GM23248 (cell line): ENCODE measurements around the gene FOLR1. TPM values are rescaled to one million over a fixed set of nuclear protein-coding genes. Genes with fewer than 3 reads are reported as not detected.

Experiments used
- DNase-seq: peaks from one replicate; pipeline ENCODE4 v3.0.0-alpha.2; 2015
- H2AFZ ChIP-seq: fragments of 200-600 bp; sonication (generic); 2 replicates; pipeline ENCODE4 v1.6.1; 2016; ENCODE audit warnings: antibody characterized with exemption
- H3F3A ChIP-seq: fragments of 200-600 bp; sonication (generic); 2 replicates; pipeline ENCODE4 v1.6.1; 2016; ENCODE audit warnings: mild to moderate bottlenecking, antibody characterized with exemption, mixed run types; ENCODE audit not compliant: insufficient read depth
- H3K27ac ChIP-seq: fragments of 200-600 bp; sonication (generic); 2 replicates; pipeline ENCODE4 v1.5.1; 2016; ENCODE audit warnings: mild to moderate bottlenecking
- H3K27me3 ChIP-seq: fragments of 200-600 bp; sonication (generic); replicated peaks from 2 replicates; pipeline ENCODE4 v1.6.1; 2016; ENCODE audit warnings: mild to moderate bottlenecking; ENCODE audit not compliant: insufficient read depth
- H3K36me3 ChIP-seq: fragments of 200-600 bp; sonication (generic); 2 replicates; pipeline ENCODE4 v1.6.1; 2016; ENCODE audit warnings: low read depth, mild to moderate bottlenecking
- H3K4me1 ChIP-seq: fragments of 200-600 bp; sonication (generic); 2 replicates; pipeline ENCODE4 v1.6.1; 2016; ENCODE audit warnings: mild to moderate bottlenecking; ENCODE audit not compliant: insufficient read depth
- H3K4me2 ChIP-seq: fragments of 200-600 bp; sonication (generic); one replicate; pipeline ENCODE4 v1.6.1; 2016; ENCODE audit warnings: mild to moderate bottlenecking; ENCODE audit not compliant: unreplicated experiment
- H3K4me3 ChIP-seq: fragments of 200-600 bp; sonication (generic); 2 replicates; pipeline ENCODE4 v1.5.1; 2016; ENCODE audit warnings: mild to moderate bottlenecking
- H3K79me2 ChIP-seq: fragments of 200-600 bp; sonication (generic); 2 replicates; pipeline ENCODE4 v1.6.1; 2016; ENCODE audit warnings: mild to moderate bottlenecking; ENCODE audit not compliant: insufficient read depth
- H3K9ac ChIP-seq: fragments of 200-600 bp; sonication (generic); 2 replicates; pipeline ENCODE4 v1.6.1; 2016; ENCODE audit warnings: mild to moderate bottlenecking
- H3K9me2 ChIP-seq: fragments of 200-600 bp; sonication (generic); 2 replicates; pipeline ENCODE4 v1.6.1; 2016; ENCODE audit warnings: mixed run types, mild to moderate bottlenecking, moderate library complexity; ENCODE audit not compliant: insufficient read depth
- H3K9me3 ChIP-seq: fragments of 200-600 bp; sonication (generic); one replicate; pipeline ENCODE4 v1.6.1; 2017; ENCODE audit warnings: low read depth
- H4K20me1 ChIP-seq: fragments of 200-600 bp; sonication (generic); 2 replicates; pipeline ENCODE4 v1.6.0; 2016; ENCODE audit not compliant: insufficient read depth
- EZH2 ChIP-seq: fragments of 200-600 bp; sonication (generic); IDR thresholded peaks from 2 replicates; pipeline ENCODE4 v1.6.1; 2018; ENCODE audit warnings: antibody characterized with exemption, mild to moderate bottlenecking; ENCODE audit not compliant: insufficient read depth, poor library complexity, severe bottlenecking
- EZH2phosphoT487 ChIP-seq: fragments of 200-600 bp; sonication (generic); IDR thresholded peaks from 2 replicates; pipeline ENCODE4 v1.6.1; 2018; ENCODE audit warnings: antibody characterized with exemption, moderate library complexity, mild to moderate bottlenecking, low read depth; ENCODE audit not compliant: insufficient read depth
- WGBS, 2 experiments: methylation state at CpG; one replicate each; pipeline ENCODE4 v1.1.6; 2015 to 2017; ENCODE audit warnings: low lambda C conversion rate in 2 of 2, low coverage in 1 of 2; ENCODE audit errors: missing lambda C conversion rate in 2 of 2; 5-methylcytosine and 5-hydroxymethylcytosine counted together
- in situ Hi-C: fragments of 300-500 bp; cut with MboI; formaldehyde crosslinking; loops from 2 replicates; pipeline ENCODE4 v1.15.0; 2020
- polyA plus RNA-seq: library from polyadenylated mRNA; unstranded; fragments of >200 nt; fragmentation: Nextera tagmentation; extraction: Ambion mirVana; gene quantifications from 2 replicates; pipeline ENCODE4 v1.2.1, GENCODE V29; 2016
- total RNA-seq: library from RNA; depleted of rRNA; stranded (reverse); fragments of >200 nt; shearing (Covaris generic); gene quantifications from 2 replicates; pipeline ENCODE4 v1.2.3, GENCODE V29; 2014

The FOLR1 gene
- total and polyA plus RNA-seq, 2 experiments from 2014 or later = 0.24 TPM; not detected in 1

- Histone ChIP-seq H3K9ac (peak overlapping the region; percentile 88), H3K4me2 (peak overlapping the region; percentile 86), H3F3A (no peaks in the 10 kb centered on the region), H3K36me3 (peaks cover 5% of the 10 kb centered on the region; the same call in 1 of the 2 replicates), H3K9me2 (no peaks in the 10 kb centered on the region), H3K27me3 (no peaks in the 10 kb centered on the region), H3K79me2 (peaks cover 49% of the 10 kb centered on the region), H3K27ac (peak overlapping the region; percentile 69), H3K4me1 (peaks cover 11% of the 10 kb centered on the region; the same call in 1 of the 2 replicates), H2AFZ (peak overlapping the region; percentile 94), H4K20me1 (no peaks in the 10 kb centered on the region), H3K9me3 (no peaks in the 10 kb centered on the region), H3K4me3 (peak overlapping the region; percentile 97)
- no peak for TF ChIP-seq EZH2
- TF ChIP-seq EZH2phosphoT487 = no peak
- 1% methylated on average over 38 to 84 of the region's 84 CpGs for WGBS, 2 experiments
- peak; percentile 83 for DNase-seq
- in situ Hi-C loops = no loop called here
Observed at GRCh38 chr11:72223615-72224563, 31.9 kb downstream of the FOLR1 start.

DNA sequence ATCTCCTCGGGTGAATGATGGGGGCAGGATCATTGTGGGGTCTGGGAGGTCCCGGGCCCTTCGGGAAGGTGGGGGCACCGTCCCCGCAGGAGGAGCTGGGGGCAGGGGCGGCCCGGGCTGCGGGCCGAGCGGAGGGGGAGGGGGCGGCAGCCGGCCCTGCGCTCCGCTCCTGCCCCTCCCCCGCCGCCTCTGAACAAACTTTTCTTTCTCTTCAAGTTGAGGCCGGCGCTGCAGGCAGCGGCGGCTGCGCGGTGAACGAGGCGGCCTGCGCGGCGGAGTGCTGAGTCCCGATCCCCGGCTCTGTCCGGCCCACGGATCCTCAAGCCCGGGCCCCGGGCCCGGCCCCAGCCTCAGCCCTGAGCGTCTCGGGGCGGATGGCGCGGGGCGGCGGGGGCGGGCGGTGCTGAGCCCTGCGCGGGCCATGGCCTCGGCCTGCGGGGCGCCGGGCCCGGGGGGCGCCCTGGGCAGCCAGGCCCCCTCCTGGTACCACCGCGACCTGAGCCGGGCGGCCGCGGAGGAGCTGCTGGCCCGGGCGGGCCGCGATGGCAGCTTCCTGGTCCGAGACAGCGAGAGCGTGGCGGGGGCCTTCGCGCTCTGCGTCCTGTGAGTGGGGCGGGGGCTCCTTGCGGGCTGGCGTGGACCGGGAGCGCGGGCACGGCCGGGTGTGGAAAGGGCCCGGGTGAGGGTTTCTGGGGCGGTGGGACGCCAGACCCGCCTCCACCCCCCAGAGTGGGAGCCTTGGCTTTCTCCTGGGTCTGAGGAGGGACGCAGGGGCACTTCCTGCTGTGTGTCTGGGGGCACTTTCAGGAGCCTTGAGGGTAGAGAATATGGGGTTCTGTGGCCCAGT, 32.8 kb downstream of the FOLR1 start, which contains the start of gene INPPL1:
TSS of gene INPPL1 (plus strand) at position 204 of the 847 bp plus-strand sequence. CDS start at position 422, 218 bp downstream.
- Histone ChIP-seq H2AFZ (peak within 1 kb of the TSS; percentile 94), H3K36me3 (peaks cover 14% of the 10 kb centered on the region; the same call in 1 of the 2 replicates), H3K9me3 (no peaks in the 10 kb centered on the region), H3F3A (no peaks in the 10 kb centered on the region), H3K4me1 (peaks cover 11% of the 10 kb centered on the region; the same call in 1 of the 2 replicates), H3K4me2 (peak within 1 kb of the TSS; percentile 86), H3K9me2 (no peaks in the 10 kb centered on the region), H3K4me3 (peak within 1 kb of the TSS; percentile 97), H3K9ac (peak within 1 kb of the TSS; percentile 88), H4K20me1 (no peaks in the 10 kb centered on the region), H3K79me2 (peaks cover 50% of the 10 kb centered on the region), H3K27me3 (no peaks in the 10 kb centered on the region), H3K27ac (peak within 1 kb of the TSS; percentile 69)
- DNase-seq = peak; percentile 77
- TF ChIP-seq EZH2 (no peak), EZH2phosphoT487 (no peak)
- WGBS, 2 experiments = 0 to 1% methylated on average over 17 to 46 of the region's 81 CpGs
- in situ Hi-C loops = no loop called here

GRCh38 chr11:72225411-72225951, 33.5 kb downstream of the FOLR1 start:
- peak overlapping the region; percentile 97 for H3K4me3 ChIP-seq
- no peak overlapping the region for H3K27ac ChIP-seq
- WGBS, 2 experiments = 17 to 21% methylated on average over 11 of the region's 11 CpGs
- no peaks in the 10 kb centered on the region for H3K9me3 ChIP-seq
- peaks cover 11% of the 10 kb centered on the region; the same call in 1 of the 2 replicates for H3K4me1 ChIP-seq
- no peaks in the 10 kb centered on the region for H3F3A ChIP-seq
- no peak overlapping the region for H2AFZ ChIP-seq
- no peaks in the 10 kb centered on the region for H3K9me2 ChIP-seq
- peak overlapping the region; percentile 74 for H3K4me2 ChIP-seq
- peaks cover 50% of the 10 kb centered on the region for H3K79me2 ChIP-seq
- TF ChIP-seq EZH2phosphoT487 (no peak), EZH2 (no peak)
- H4K20me1 ChIP-seq = no peaks in the 10 kb centered on the region
- DNase-seq = peak; percentile 45
- peak overlapping the region; percentile 88 for H3K9ac ChIP-seq
- peaks cover 19% of the 10 kb centered on the region; the same call in 1 of the 2 replicates for H3K36me3 ChIP-seq
- H3K27me3 ChIP-seq = no peaks in the 10 kb centered on the region
- in situ Hi-C loops = no loop called here

GRCh38 chr11:72226701-72227100, 34.8 kb downstream of the FOLR1 start:
- peaks cover 29% of the 10 kb centered on the region; the same call in 1 of the 2 replicates for H3K36me3 ChIP-seq
- no peak overlapping the region for H3K4me3 ChIP-seq
- H3K9me2 ChIP-seq = no peaks in the 10 kb centered on the region
- no peaks in the 10 kb centered on the region for H3K27me3 ChIP-seq
- H3K9me3 ChIP-seq = no peaks in the 10 kb centered on the region
- peak overlapping the region; percentile 88; the same call in 1 of the 2 replicates for H3K9ac ChIP-seq
- DNase-seq = no peak
- H3K79me2 ChIP-seq = peaks cover 55% of the 10 kb centered on the region
- H4K20me1 ChIP-seq = no peaks in the 10 kb centered on the region
- H2AFZ ChIP-seq = no peak overlapping the region
- 68 to 71% methylated on average over 5 of the region's 5 CpGs for WGBS, 2 experiments
- H3K27ac ChIP-seq = no peak overlapping the region
- H3F3A ChIP-seq = no peaks in the 10 kb centered on the region
- peaks cover 11% of the 10 kb centered on the region; the same call in 1 of the 2 replicates for H3K4me1 ChIP-seq
- TF ChIP-seq EZH2 (no peak), EZH2phosphoT487 (no peak)
- in situ Hi-C loops = no loop called here
- no peak overlapping the region for H3K4me2 ChIP-seq
